Smooth muscle cell (in vitro differentiated cells): ENCODE measurements around the gene LRRC70. TPM values are rescaled to one million over a fixed set of nuclear protein-coding genes. Genes with fewer than 3 reads are reported as not detected.

Source experiments
- DNase-seq: peaks from one replicate; lab custom pipeline; 2025; ENCODE audit not compliant: unreplicated experiment; lab: John Stamatoyannopoulos, UW
- H2AFZ ChIP-seq: fragments of 200-600 bp; sonication (generic); 2 replicates; pipeline ENCODE4 v1.6.0; 2016; ENCODE audit warnings: antibody characterized with exemption, low read depth, mild to moderate bottlenecking
- H3F3A ChIP-seq: fragments of 200-600 bp; sonication (generic); 2 replicates; pipeline ENCODE4 v1.6.0; 2017; ENCODE audit warnings: antibody characterized with exemption, low read depth
- H3K27ac ChIP-seq: fragments of 200-600 bp; sonication (generic); 2 replicates; pipeline ENCODE4 v1.5.1; 2016; ENCODE audit warnings: low read depth, mild to moderate bottlenecking
- H3K27me3 ChIP-seq: fragments of 200-600 bp; sonication (generic); 2 replicates; pipeline ENCODE4 v1.6.1; 2016; ENCODE audit warnings: low read depth, mild to moderate bottlenecking
- H3K36me3 ChIP-seq: fragments of 200-600 bp; sonication (generic); 2 replicates; pipeline ENCODE4 v1.5.1; 2016; ENCODE audit warnings: low read depth
- H3K4me1 ChIP-seq: fragments of 200-600 bp; sonication (generic); 2 replicates; pipeline ENCODE4 v1.5.1; 2016; ENCODE audit warnings: low read depth
- H3K4me2 ChIP-seq: fragments of 200-600 bp; sonication (generic); 2 replicates; pipeline ENCODE4 v1.6.0; 2016; ENCODE audit warnings: mild to moderate bottlenecking
- H3K4me3 ChIP-seq: fragments of 200-600 bp; sonication (generic); 2 replicates; pipeline ENCODE4 v1.5.1; 2016; ENCODE audit warnings: mild to moderate bottlenecking
- H3K79me2 ChIP-seq: fragments of 200-600 bp; sonication (generic); 2 replicates; pipeline ENCODE4 v1.6.0; 2016; ENCODE audit warnings: low read depth, mild to moderate bottlenecking
- H3K9ac ChIP-seq: fragments of 200-600 bp; sonication (generic); 2 replicates; pipeline ENCODE4 v1.6.0; 2016; ENCODE audit warnings: low read depth
- H3K9me3 ChIP-seq: fragments of 200-600 bp; sonication (generic); replicated peaks from 2 replicates; pipeline ENCODE4 v1.5.1; 2016; ENCODE audit warnings: low read depth
- H4K20me1 ChIP-seq: fragments of 200-600 bp; sonication (generic); 2 replicates; pipeline ENCODE4 v1.6.0; 2016; ENCODE audit warnings: low read depth
- CTCF ChIP-seq: fragments of 200-600 bp; sonication (generic); IDR thresholded peaks from 2 replicates; pipeline ENCODE4 v1.5.1; 2017; ENCODE audit warnings: borderline replicate concordance, mild to moderate bottlenecking, antibody characterized with exemption; ENCODE audit not compliant: insufficient read depth, poor library complexity, severe bottlenecking
- WGBS: methylation state at CpG from one replicate; pipeline ENCODE4 v1.1.7; 2016; ENCODE audit warnings: low lambda C conversion rate; 5-methylcytosine and 5-hydroxymethylcytosine counted together
- polyA plus RNA-seq: library from polyadenylated mRNA; unstranded; fragments of >200 nt; fragmentation: Nextera tagmentation; extraction: Ambion mirVana; gene quantifications from 2 replicates; pipeline ENCODE4 v1.2.1, GENCODE V29; 2016
- total RNA-seq: library from RNA; depleted of rRNA; stranded (reverse); fragments of >200 nt; gene quantifications from 2 replicates; pipeline ENCODE4 v1.2.3, GENCODE V29; 2014

The LRRC70 gene
- total and polyA plus RNA-seq, 2 experiments from 2014 or later = 0.22 to 0.36 TPM

DNA sequence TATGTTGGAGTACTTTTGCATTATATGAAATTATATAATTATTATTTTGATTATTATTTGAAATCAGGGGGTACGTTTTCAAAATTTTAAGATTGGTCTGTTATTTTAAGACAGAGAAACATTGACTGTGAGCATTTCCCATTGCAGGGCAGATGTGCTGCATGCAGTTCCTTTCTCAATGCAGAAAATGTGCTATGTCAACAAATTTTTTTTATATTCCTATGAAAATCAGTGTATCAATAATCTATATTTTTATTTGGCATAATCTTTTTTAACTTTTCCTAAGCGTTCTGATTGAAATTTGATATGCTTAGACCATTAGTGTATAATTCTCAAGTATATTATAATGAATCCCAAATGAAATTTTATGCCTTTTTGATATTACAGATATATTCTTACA, 41.8 kb upstream of the LRRC70 start:
- Histone ChIP-seq H2AFZ (no peak overlapping the region), H3K9ac (no peak overlapping the region), H3K27me3 (no peaks in the 10 kb centered on the region), H3F3A (no peaks in the 10 kb centered on the region), H3K4me3 (no peak overlapping the region), H3K79me2 (no peaks in the 10 kb centered on the region), H3K36me3 (peaks cover under 1% of the 10 kb centered on the region), H3K27ac (no peak overlapping the region), H4K20me1 (no peaks in the 10 kb centered on the region), H3K9me3 (no peaks in the 10 kb centered on the region), H3K4me2 (no peak overlapping the region), H3K4me1 (no peaks in the 10 kb centered on the region)
- 95% methylated on average over 2 of the region's 2 CpGs for WGBS
- no peak for TF ChIP-seq CTCF
- no peak for DNase-seq

DNA sequence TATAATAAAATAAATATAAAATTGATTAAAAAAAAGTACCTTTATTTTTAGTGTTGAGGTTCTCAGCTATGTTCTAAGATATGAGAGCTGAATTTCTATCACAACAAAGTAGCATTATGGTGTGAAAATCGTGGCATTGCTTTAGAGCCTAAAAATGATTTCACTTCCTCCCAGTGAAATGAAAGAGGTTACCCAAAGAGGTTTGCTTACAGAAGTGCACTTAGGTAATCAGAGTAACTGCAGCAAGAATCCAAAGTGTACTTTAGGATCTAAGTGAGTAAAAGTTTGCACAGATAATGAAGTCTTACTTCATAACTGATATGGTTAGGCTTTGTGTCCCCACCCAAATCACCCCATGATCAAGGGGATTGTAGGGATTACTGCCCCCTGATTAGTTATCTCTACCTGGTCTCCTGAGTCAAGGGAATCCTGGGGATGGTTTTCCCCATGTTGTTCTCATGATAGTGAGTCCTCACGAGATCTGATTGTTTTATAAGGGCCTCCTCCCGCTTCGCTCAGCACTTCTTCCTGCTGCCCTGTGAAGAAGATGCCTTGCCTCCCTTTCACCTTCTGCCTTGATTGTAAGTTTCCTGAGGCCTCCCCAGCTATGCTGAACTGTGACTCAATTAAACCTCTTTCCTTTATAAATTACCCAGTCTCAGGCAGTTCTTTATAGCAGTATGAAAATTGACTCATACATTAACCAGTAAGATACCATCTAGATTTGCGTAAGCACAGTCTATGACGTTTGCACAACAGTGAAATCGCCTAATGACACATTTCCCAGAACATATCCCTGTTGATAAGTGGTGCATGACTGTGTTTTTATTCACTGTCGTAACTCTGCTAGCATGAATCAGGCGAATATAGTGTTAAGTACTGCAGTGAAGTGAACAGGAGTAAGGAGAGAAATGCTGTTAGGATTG, 40.3 kb upstream of the LRRC70 start:
- Histone ChIP-seq H2AFZ (no peak overlapping the region), H3K27ac (peak overlapping the region; percentile 28), H3K79me2 (no peaks in the 10 kb centered on the region), H3K4me3 (no peak overlapping the region), H3K4me2 (no peak overlapping the region), H3K9ac (no peak overlapping the region), H3F3A (no peaks in the 10 kb centered on the region), H4K20me1 (no peaks in the 10 kb centered on the region), H3K4me1 (no peaks in the 10 kb centered on the region), H3K27me3 (no peaks in the 10 kb centered on the region), H3K36me3 (no peaks in the 10 kb centered on the region), H3K9me3 (no peaks in the 10 kb centered on the region)
- no peak for TF ChIP-seq CTCF
- WGBS = 61% methylated on average over 9 of the region's 9 CpGs
- no peak for DNase-seq

DNA sequence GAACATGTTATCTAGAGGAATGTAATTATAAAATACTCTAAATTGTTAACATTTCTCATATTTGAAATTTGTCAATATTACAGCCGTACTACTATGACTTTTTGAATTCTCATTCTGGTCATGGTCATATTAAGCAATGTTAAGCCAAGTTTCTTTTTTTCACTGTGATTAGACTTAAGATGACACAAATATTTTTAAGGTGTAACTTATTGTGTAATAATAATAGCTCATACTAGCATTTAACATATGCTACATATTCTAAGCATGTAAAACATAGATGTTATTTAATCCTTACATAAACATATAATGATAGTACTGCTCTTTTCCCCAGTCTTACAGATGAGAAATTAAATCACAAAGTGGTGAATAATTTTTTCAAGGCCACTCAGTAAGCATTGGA, 35.9 kb upstream of the LRRC70 start:
- DNase-seq = no peak
- H4K20me1 ChIP-seq = no peaks in the 10 kb centered on the region
- H3K79me2 ChIP-seq = no peaks in the 10 kb centered on the region
- no peaks in the 10 kb centered on the region for H3K36me3 ChIP-seq
- H3K27me3 ChIP-seq = no peaks in the 10 kb centered on the region
- no peaks in the 10 kb centered on the region for H3K9me3 ChIP-seq
- no peak overlapping the region for H3K9ac ChIP-seq
- H3F3A ChIP-seq = no peaks in the 10 kb centered on the region
- H2AFZ ChIP-seq = no peak overlapping the region
- no peak overlapping the region for H3K4me2 ChIP-seq
- no peak for TF ChIP-seq CTCF
- H3K4me3 ChIP-seq = no peak overlapping the region
- no peak overlapping the region for H3K27ac ChIP-seq
- no peaks in the 10 kb centered on the region for H3K4me1 ChIP-seq
- 97% methylated on average over 1 of the region's 1 CpG for WGBS
